Mesenchymal stem cell (in vitro differentiated cells and primary cell): ENCODE data around the gene PTPRE.

Source experiments
- DNase-seq: peaks from one replicate; pipeline ENCODE4 v3.0.0-alpha.2; 2013
- H2AFZ ChIP-seq: one replicate; pipeline ENCODE4 v1.6.1; 2013; ENCODE audit warnings: low read depth, mild to moderate bottlenecking, control low read depth, inconsistent platforms, low read length, moderate library complexity
- H2AK5ac ChIP-seq: 2 replicates; pipeline ENCODE4 v1.6.1; 2013; ENCODE audit warnings: low read length, moderate library complexity, mild to moderate bottlenecking, inconsistent platforms; ENCODE audit not compliant: severe bottlenecking
- H2BK120ac ChIP-seq: one replicate; pipeline ENCODE4 v1.6.1; 2013; ENCODE audit warnings: low read depth, mild to moderate bottlenecking, inconsistent platforms, low read length, moderate library complexity
- H2BK12ac ChIP-seq, 2 experiments: one replicate each; pipeline ENCODE4 v1.6.1; 2013; ENCODE audit warnings: inconsistent platforms in 2 of 2, low read length in 2 of 2, mild to moderate bottlenecking in 2 of 2, moderate library complexity in 2 of 2, control low read depth in 1 of 2
- H2BK15ac ChIP-seq: one replicate; pipeline ENCODE4 v1.6.1; 2013; ENCODE audit warnings: mild to moderate bottlenecking, low read depth, inconsistent platforms; ENCODE audit not compliant: poor library complexity, severe bottlenecking
- H2BK5ac ChIP-seq: 2 replicates; pipeline ENCODE4 v1.6.1; 2013; ENCODE audit warnings: low read depth, mild to moderate bottlenecking, low read length, control low read depth, inconsistent platforms; ENCODE audit not compliant: poor library complexity, severe bottlenecking
- H3K14ac ChIP-seq, 2 experiments: one replicate each; pipeline ENCODE4 v1.6.1; 2013; ENCODE audit warnings: inconsistent platforms in 2 of 2, low read length in 2 of 2, control low read depth in 1 of 2, mild to moderate bottlenecking in 1 of 2, moderate library complexity in 1 of 2
- H3K18ac ChIP-seq, 2 experiments: one replicate each; pipeline ENCODE4 v1.6.1; 2013; ENCODE audit warnings: inconsistent platforms in 2 of 2, low read length in 2 of 2, control low read depth in 1 of 2, low read depth in 1 of 2, mild to moderate bottlenecking in 1 of 2
- H3K23ac ChIP-seq, 2 experiments: one replicate each; pipeline ENCODE4 v1.6.1; 2013; ENCODE audit warnings: inconsistent platforms in 2 of 2, low read length in 2 of 2, mild to moderate bottlenecking in 2 of 2, moderate library complexity in 2 of 2, control low read depth in 1 of 2
- H3K27ac ChIP-seq: 2 replicates; pipeline ENCODE4 v1.5.1; 2013; ENCODE audit warnings: mild to moderate bottlenecking, moderate library complexity, low read length, control low read depth, inconsistent platforms; ENCODE audit not compliant: poor library complexity, severe bottlenecking
- H3K27me3 ChIP-seq, 2 experiments: 2 replicates each; pipeline versions ENCODE4 v1.6.1 to v1.7.0; 2013; ENCODE audit warnings: low read length in 2 of 2, mild to moderate bottlenecking in 2 of 2, moderate library complexity in 2 of 2, control low read depth in 1 of 2, inconsistent platforms in 1 of 2; ENCODE audit not compliant: control insufficient read depth in 1 of 2, insufficient read depth in 1 of 2
- H3K36me3 ChIP-seq, 2 experiments: 2 replicates each; pipeline versions ENCODE4 v1.6.1 to v1.7.0; 2013; ENCODE audit warnings: low read length in 2 of 2, control low read depth in 1 of 2, inconsistent platforms in 1 of 2, low read depth in 1 of 2, mild to moderate bottlenecking in 1 of 2; ENCODE audit not compliant: insufficient read depth in 2 of 2, control insufficient read depth in 1 of 2
- H3K4ac ChIP-seq, 2 experiments: one replicate each; pipeline ENCODE4 v1.6.1; 2013; ENCODE audit warnings: inconsistent platforms in 2 of 2, low read length in 2 of 2, mild to moderate bottlenecking in 2 of 2, moderate library complexity in 2 of 2, control low read depth in 1 of 2, low read depth in 1 of 2
- H3K4me1 ChIP-seq: 2 replicates; pipeline ENCODE4 v1.6.1; 2013; ENCODE audit warnings: low read depth, low read length, control low read depth; ENCODE audit not compliant: control insufficient read depth, insufficient read depth
- H3K4me2 ChIP-seq: 2 replicates; pipeline ENCODE4 v1.6.1; 2013; ENCODE audit warnings: low read length, mild to moderate bottlenecking, inconsistent platforms; ENCODE audit not compliant: poor library complexity, severe bottlenecking
- H3K4me3 ChIP-seq, 2 experiments: 2 replicates each; pipeline versions ENCODE4 v1.5.1 to v1.7.0; 2013; ENCODE audit warnings: low read length in 2 of 2, mild to moderate bottlenecking in 2 of 2, control low read depth in 1 of 2, low read depth in 1 of 2; ENCODE audit not compliant: insufficient read depth in 1 of 2
- H3K79me1 ChIP-seq: replicated peaks from 2 replicates; pipeline ENCODE4 v1.6.1; 2013; ENCODE audit warnings: mild to moderate bottlenecking, control low read depth, low read length, inconsistent platforms; ENCODE audit not compliant: poor library complexity, severe bottlenecking
- H3K9ac ChIP-seq: 2 replicates; pipeline ENCODE4 v1.7.0; 2013; ENCODE audit warnings: mild to moderate bottlenecking, low read length, moderate library complexity
- H3K9me3 ChIP-seq: 2 replicates; pipeline ENCODE4 v1.7.0; 2013; ENCODE audit warnings: mild to moderate bottlenecking, low read length; ENCODE audit not compliant: control insufficient read depth
- H4K8ac ChIP-seq: one replicate; pipeline ENCODE4 v1.6.1; 2013; ENCODE audit warnings: inconsistent platforms, mild to moderate bottlenecking, low read length, moderate library complexity
- H4K91ac ChIP-seq: one replicate; pipeline ENCODE4 v1.6.1; 2013; ENCODE audit warnings: mild to moderate bottlenecking, low read length, inconsistent platforms
- WGBS: methylation state at CpG from one replicate; pipeline ENCODE4 v1.1.7; 2013; ENCODE audit warnings: mixed read lengths; 5-methylcytosine and 5-hydroxymethylcytosine counted together

PTPRE gene

GRCh38 chr10:127995939-127996338 is 89.0 kb downstream of the PTPRE start:
- H3K18ac ChIP-seq, result peak overlapping the region in 1 of 2 experiments; percentile 42
- peaks cover 0 to 5% of the 10 kb centered on the region in 2 experiments for H3K27me3 ChIP-seq
- no peak overlapping the region for H3K14ac ChIP-seq
- DNase-seq, result no peak
- H2AK5ac ChIP-seq, result no peak overlapping the region
- H2BK120ac ChIP-seq, result no peak overlapping the region
- H3K4ac ChIP-seq, result no peak overlapping the region
- no peak overlapping the region for H3K23ac ChIP-seq
- H4K91ac ChIP-seq, result peak overlapping the region; percentile 29
- H2BK15ac ChIP-seq, result no peak overlapping the region
- peaks cover 4% of the 10 kb centered on the region for H3K79me1 ChIP-seq
- 92% methylated on average over 6 of the region's 6 CpGs for WGBS
- no peak overlapping the region for H2BK12ac ChIP-seq
- no peaks in the 10 kb centered on the region for H3K36me3 ChIP-seq
- H2AFZ ChIP-seq, result no peak overlapping the region
- H3K4me2 ChIP-seq, result no peak overlapping the region
- H3K4me1 ChIP-seq, result peaks cover 14% of the 10 kb centered on the region
- H4K8ac ChIP-seq, result no peak overlapping the region
- no peaks in the 10 kb centered on the region for H3K9me3 ChIP-seq
- no peak overlapping the region for H2BK5ac ChIP-seq
- no peak overlapping the region for H3K4me3 ChIP-seq
- no peak overlapping the region for H3K9ac ChIP-seq
- H3K27ac ChIP-seq, result no peak overlapping the region

GRCh38 chr10:127996586-127996985 is 89.7 kb downstream of the PTPRE start:
- Histone ChIP-seq H3K18ac (no peak overlapping the region), H4K8ac (peak overlapping the region; percentile 45), H2BK120ac (no peak overlapping the region), H2BK12ac (peak overlapping the region in 1 of 2 experiments; percentile 28), H3K9me3 (no peaks in the 10 kb centered on the region), H3K79me1 (peaks cover 4% of the 10 kb centered on the region), H3K14ac (no peak overlapping the region), H2BK5ac (no peak overlapping the region), H3K4me1 (peaks cover 13% of the 10 kb centered on the region), H3K4me3 (no peak overlapping the region), H3K27ac (no peak overlapping the region), H3K4me2 (no peak overlapping the region), H3K9ac (no peak overlapping the region), H2AFZ (no peak overlapping the region), H4K91ac (no peak overlapping the region), H2BK15ac (no peak overlapping the region), H3K23ac (no peak overlapping the region), H3K36me3 (no peaks in the 10 kb centered on the region), H3K27me3 (peaks cover 0 to 5% of the 10 kb centered on the region in 2 experiments), H2AK5ac (no peak overlapping the region), H3K4ac (no peak overlapping the region)
- peak; percentile 80 for DNase-seq
- 76% methylated on average over 5 of the region's 5 CpGs for WGBS

- Histone ChIP-seq H3K4me3 (no peak overlapping the region), H3K23ac (no peak overlapping the region), H2BK120ac (no peak overlapping the region), H3K9ac (peak overlapping the region; percentile 71), H3K9me3 (no peaks in the 10 kb centered on the region), H3K36me3 (no peaks in the 10 kb centered on the region), H3K4ac (no peak overlapping the region), H2BK12ac (peak overlapping the region in 1 of 2 experiments; percentile 75), H3K14ac (no peak overlapping the region), H2BK15ac (no peak overlapping the region), H3K18ac (peak overlapping the region in 1 of 2 experiments; percentile 64), H3K27ac (no peak overlapping the region), H2AFZ (no peak overlapping the region), H4K91ac (peak overlapping the region; percentile 70), H3K79me1 (peaks cover 4% of the 10 kb centered on the region), H3K4me1 (peaks cover 7% of the 10 kb centered on the region), H3K4me2 (no peak overlapping the region), H2AK5ac (no peak overlapping the region), H4K8ac (peak overlapping the region; percentile 27), H2BK5ac (no peak overlapping the region), H3K27me3 (peaks cover 0 to 5% of the 10 kb centered on the region in 2 experiments)
- WGBS, result 57% methylated on average over 3 of the region's 4 CpGs
- DNase-seq, result peak; percentile 33
Observed at GRCh38 chr10:127997271-127997670, 90.4 kb downstream of the PTPRE start.

GRCh38 chr10:127997937-127998336 is 91.0 kb downstream of the PTPRE start:
- peaks cover 4% of the 10 kb centered on the region for H3K79me1 ChIP-seq

More at GRCh38 chr10:127997937-127998336, 91.0 kb downstream of the PTPRE start:
- Histone ChIP-seq H2BK12ac (peak overlapping the region; percentile 29 to 44), H3K14ac (no peak overlapping the region), H3K4me2 (no peak overlapping the region), H3K4ac (peak overlapping the region in 1 of 2 experiments; percentile 18), H2BK5ac (no peak overlapping the region), H3K18ac (no peak overlapping the region), H3K9ac (peak overlapping the region; percentile 71), H3K36me3 (no peaks in the 10 kb centered on the region), H2AFZ (no peak overlapping the region), H2AK5ac (no peak overlapping the region), H2BK15ac (no peak overlapping the region), H3K27me3 (peaks cover 0 to 5% of the 10 kb centered on the region in 2 experiments), H3K27ac (no peak overlapping the region), H3K23ac (no peak overlapping the region), H3K4me1 (peaks cover 7% of the 10 kb centered on the region), H4K8ac (no peak overlapping the region), H3K9me3 (no peaks in the 10 kb centered on the region), H3K4me3 (peak overlapping the region in 1 of 2 experiments; percentile 48), H4K91ac (no peak overlapping the region), H2BK120ac (no peak overlapping the region)
- WGBS, result 83% methylated on average over 6 of the region's 8 CpGs
- peak; percentile 82 for DNase-seq
